T47D (cell line): ENCODE results near the gene GRIK1.

ENCODE experiments used
- DNase-seq, 2 experiments: peaks; one replicate each; pipeline versions ENCODE4 v3.0.0 to v3.0.0-alpha.2; 2011 to 2012; ENCODE audit warnings: low read depth in 1 of 2, low spot score in 1 of 2
- JUND ChIP-seq: IDR thresholded peaks from 2 replicates; pipeline ENCODE4 v1.6.1; 2012; ENCODE audit warnings: low read depth
- in situ Hi-C: cut with HindIII; loops from 2 replicates; pipeline ENCODE4 v1.10.0; 2016; ENCODE audit warnings: low sequenced_read_pairs, low pct_unique_long_range_greater_than_20kb

GRIK1 gene

DNA sequence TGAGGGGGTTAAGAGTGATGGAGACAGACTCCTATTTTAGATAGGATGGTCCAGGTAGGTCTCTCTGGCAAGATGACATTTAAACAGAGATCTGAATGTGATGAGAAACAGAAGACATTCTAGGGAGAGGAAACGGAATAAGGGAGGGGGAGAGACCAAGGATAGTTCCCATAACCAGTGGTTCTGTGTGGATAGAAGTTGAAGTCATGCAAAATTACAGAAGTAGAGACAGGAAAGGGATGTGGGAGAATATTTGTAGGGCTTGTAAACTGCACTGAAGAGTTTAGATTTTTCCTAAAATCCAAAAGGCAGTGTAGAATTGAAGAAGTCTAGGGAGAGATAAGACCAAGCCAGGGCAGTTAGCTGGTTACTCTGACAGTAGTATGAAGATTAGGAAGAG, 200.6 kb downstream of the GRIK1 start:
- no peak for DNase-seq
- in situ Hi-C loops: no loop called here

GRCh38 chr21:29738730-29739129, 201.1 kb downstream of the GRIK1 start:
- no peak for DNase-seq
- TF ChIP-seq JUND: no peak
- in situ Hi-C loops: no loop called here

More for the DNA sequence above, 200.6 kb downstream of the GRIK1 start:
- no peak for TF ChIP-seq JUND

- DNase-seq: no peak
- in situ Hi-C loops: no loop called here
- TF ChIP-seq JUND: no peak
Measured at GRCh38 chr21:29737186-29737585, 202.6 kb downstream of the GRIK1 start.

- no peak for DNase-seq
- in situ Hi-C loops: no loop called here
- no peak for TF ChIP-seq JUND
Measured at GRCh38 chr21:29730281-29730680, 209.5 kb downstream of the GRIK1 start.

DNA sequence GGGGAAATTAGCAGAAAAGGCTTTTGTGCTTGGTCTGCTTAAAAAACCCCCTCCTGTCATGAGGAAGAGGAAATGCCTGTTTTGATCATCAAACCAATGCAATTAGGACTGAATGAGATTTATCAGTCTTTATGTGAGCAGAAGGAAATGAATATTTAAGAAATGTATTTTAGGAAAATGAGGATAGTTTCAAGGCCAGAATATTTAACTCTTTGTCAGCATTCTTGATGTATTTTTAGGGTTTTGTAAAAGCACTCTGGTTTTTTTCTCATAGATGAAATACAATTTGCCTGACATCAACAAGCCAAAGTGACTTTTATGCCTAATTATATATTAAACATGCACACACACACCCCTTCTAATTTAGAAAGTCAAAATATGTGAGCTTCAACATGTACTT, 213.8 kb downstream of the GRIK1 start:
- in situ Hi-C loops: no loop called here
- DNase-seq: no peak
- no peak for TF ChIP-seq JUND

- TF ChIP-seq JUND: no peak
- no peak for DNase-seq
- in situ Hi-C loops: no loop called here
Measured at GRCh38 chr21:29725025-29725736, 214.6 kb downstream of the GRIK1 start.

GRCh38 chr21:29721964-29722363, 217.8 kb downstream of the GRIK1 start:
- no peak for DNase-seq
- in situ Hi-C loops: no loop called here
- no peak for TF ChIP-seq JUND

- no peak for DNase-seq
- in situ Hi-C loops: no loop called here
- TF ChIP-seq JUND: no peak
Measured at GRCh38 chr21:29721221-29721620, 218.6 kb downstream of the GRIK1 start.

DNA sequence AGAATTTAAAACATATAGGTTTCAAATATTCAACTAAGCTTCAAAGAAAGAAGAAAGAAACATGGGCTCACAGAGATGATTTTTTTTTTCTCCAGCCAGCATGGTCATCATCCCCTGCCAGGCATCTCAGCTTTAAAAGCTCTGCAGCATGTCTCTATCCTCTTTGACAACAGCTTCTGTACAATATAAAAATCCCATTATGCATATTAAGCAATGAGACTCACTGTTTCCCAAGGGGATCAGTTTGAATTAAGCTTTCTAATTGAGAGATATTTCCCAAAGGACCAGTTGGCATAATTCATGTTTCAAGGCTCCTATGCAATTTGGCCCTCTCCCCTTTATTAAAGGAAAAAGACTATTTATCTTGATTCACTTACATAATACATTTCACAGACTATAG, 220.3 kb downstream of the GRIK1 start:
- in situ Hi-C loops: no loop called here
- no peak for DNase-seq

DNA sequence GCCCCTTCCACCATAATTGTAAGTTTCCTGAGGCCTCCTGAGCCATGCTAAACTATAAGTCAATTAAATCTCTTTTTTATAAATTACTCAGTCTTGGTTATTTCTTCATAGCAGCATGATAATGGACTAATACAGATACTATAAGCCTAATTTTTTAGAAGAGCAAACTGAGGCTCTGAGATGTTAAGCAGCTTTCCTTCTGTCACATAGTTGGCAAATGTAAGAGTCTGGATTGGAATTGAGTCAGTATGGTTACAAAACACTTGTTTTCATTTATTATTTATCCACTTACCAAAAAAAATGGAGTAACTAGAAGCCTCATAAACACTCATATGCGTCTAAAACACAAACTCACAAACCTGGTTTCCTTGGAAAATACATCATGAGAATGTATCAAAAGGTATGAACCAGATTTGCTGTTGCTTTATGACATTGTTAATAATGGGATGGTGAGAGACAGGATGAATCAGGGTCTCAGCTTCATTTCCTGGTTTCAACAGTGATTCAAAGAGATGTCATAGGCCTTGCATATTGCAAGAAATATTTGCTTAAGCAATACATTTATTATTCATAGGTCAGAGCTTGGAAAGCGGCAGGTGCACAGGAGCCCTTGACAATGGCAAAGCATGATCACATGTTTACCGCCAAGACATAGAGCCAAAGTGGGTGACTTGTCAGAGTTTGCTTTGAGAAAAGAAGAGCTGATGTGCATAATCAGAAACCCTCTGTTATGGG, 221.5 kb downstream of the GRIK1 start:
- no peak for DNase-seq
- no peak for TF ChIP-seq JUND
- in situ Hi-C loops: no loop called here

More for the DNA sequence above, 220.3 kb downstream of the GRIK1 start:
- TF ChIP-seq JUND: no peak

DNA sequence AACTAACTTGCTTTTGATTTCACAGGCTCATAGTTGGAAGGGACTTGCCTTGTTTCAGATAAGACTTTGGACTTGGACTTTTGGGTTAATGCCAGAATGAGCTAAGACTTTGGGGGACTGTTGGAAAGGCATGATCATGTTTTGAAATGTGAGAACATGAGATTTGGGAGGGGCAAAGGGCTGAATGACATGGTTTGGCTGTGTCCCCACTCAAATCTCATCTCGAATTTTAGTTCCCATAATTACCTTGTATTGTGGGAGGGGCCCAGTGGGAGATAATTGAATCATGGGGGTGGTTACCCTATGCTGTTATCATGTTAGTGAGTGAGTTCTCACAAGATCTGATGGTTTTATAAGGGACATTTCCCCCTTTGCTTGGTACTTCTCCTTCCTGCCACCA, 222.1 kb downstream of the GRIK1 start:
- no peak for DNase-seq
- in situ Hi-C loops: no loop called here
- TF ChIP-seq JUND: no peak

DNA sequence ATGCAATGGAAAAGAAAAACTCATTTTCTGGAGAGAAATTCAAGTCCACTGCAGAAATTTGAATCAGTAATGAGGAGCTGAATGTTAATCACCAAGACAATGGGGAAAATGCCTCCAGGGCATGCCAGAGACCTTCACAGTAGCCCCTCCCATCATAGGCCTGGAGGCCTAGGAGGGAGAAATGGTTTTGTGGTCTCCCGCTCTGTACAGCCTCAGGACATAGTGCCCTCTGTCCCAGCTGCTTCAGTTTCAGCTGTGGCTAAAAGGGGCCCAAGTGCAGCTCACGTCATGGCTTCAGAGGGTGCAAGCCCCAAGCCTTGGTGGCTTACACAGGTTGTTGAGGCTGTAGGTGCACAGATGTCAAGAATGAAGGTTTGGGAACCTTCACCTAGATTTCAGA, 223.0 kb downstream of the GRIK1 start:
- TF ChIP-seq JUND: no peak
- in situ Hi-C loops: no loop called here
- no peak for DNase-seq

DNA sequence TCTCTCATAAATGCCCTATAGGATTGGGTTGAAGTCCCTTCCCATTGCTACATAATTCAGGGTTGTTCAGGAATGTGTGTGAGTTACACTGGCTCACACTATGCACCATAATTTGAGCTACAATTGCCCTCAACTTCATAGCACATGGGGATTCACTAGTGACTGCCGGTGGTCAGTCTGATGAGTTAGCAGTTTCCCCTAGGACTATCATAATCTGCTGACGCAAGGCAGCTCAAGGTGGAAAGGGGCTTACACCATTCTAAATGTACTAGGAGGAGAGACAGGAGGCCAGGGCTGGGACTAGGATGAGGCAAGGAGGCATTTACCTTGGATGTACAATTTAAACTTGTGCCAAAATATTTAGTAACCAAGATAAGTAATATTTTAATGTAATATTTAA, 224.7 kb downstream of the GRIK1 start:
- in situ Hi-C loops: no loop called here
- TF ChIP-seq JUND: no peak
- DNase-seq: no peak
